H1 (cell line): ENCODE results near the gene NCL. TPM values are rescaled to one million over a fixed set of nuclear protein-coding genes. Genes with fewer than 3 reads are reported as not detected.

Experiments used
- CHD7 ChIP-seq: fragments of 300-600 bp; sonication (generic); IDR thresholded peaks from 2 replicates; pipeline ENCODE4 v1.7.1; 2012; ENCODE audit warnings: low read length, moderate library complexity, mild to moderate bottlenecking, inconsistent platforms; ENCODE audit not compliant: insufficient replicate concordance
- polyA plus RNA-seq, 7 experiments: library from polyadenylated mRNA; depleted of rRNA in 3 of 7; stranded (reverse) in 5 of 7; unstranded in 2 of 7; fragments of >200 nt in 5 of 7; fragments of 200-250 nt in 2 of 7; gene quantifications; 1 replicate in 5 of 7; 2 replicates in 1 of 7; 4 replicates in 1 of 7; pipeline versions ENCODE4 v1.2.1 to v1.2.3, GENCODE V29; 2011 to 2013; ENCODE audit warnings: missing spikeins in 2 of 7, mixed read lengths in 2 of 7
- total RNA-seq: library from RNA; stranded (reverse); fragmentation: NEBNext Ultra II Directional; extraction: Animal tissue kit (Norgen Biotek cat#: 25700); gene quantifications from 2 replicates; pipeline ENCODE4 v1.2.1, GENCODE V29; 2021

Gene NCL
- total and polyA plus RNA-seq, 2 of the 8 experiments (the other 6 are each of a cell fraction or from before 2014, with no cell fraction given) = 61.2 to 1,478 TPM

DNA sequence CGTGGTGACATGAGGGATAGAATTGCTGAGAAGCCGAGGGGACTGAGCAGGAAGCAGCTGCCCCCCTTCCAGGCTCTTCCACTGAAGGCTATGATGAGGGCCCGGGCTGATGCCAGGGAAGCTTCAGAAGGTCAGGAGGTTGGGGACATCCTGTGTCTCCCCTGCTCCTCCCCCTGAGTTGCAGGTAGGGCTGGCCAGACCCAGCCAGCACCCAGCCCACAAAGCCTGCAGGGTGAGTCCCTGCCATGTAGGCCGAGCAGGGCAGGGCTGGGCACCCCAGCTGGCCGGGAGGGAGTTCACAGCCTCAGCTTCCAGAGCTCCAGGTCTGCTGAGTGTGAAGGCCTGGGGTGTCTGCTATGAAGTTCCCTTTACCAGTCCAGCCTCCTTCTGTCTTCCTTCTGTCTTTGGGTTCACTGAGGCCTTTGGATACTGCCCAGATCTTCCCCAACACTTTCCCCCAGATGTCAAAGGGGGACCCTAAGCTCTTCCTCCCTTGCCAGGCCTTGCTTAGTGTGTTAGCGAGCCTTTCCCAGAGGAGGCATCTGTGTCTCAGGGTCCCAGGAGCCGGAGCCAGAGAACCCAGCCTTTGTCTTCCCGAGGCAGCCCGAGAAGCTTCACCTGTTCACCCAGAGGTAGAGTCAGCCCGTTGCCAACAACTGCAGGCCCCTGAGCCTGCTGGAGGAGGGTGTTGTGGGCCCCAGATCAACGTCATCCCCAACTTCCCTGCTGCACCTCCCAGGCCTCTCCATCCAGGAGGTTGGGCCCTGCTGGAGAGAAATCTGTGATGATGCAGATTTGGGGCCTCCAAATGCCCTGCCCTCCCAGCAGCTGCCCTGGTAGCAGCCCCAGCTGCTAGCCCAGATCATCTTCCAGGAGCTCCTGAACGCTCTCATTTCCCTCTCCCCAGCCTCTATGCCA lies 3.6 kb upstream of the NCL start (continued):
- no peak for TF ChIP-seq CHD7
- TF ChIP-seq, all 59 proteins: peak for 0
